CD14-positive monocyte (primary cell): ENCODE data around the gene GRM3. TPM values are rescaled to one million over a fixed set of nuclear protein-coding genes. Genes with fewer than 3 reads are reported as not detected.

ENCODE experiments used
- DNase-seq, 3 donors: peaks; one replicate each; pipeline ENCODE4 v3.0.0-alpha.2; 2011 to 2022
- H2AFZ ChIP-seq: 2 replicates; pipeline ENCODE4 v1.6.0; 2012; ENCODE audit warnings: mild to moderate bottlenecking, low read depth, low read length, inconsistent platforms; ENCODE audit not compliant: insufficient read depth, poor library complexity, severe bottlenecking
- H3K27ac ChIP-seq, 2 donors: 1 replicate in 1 of 2; 2 replicates in 1 of 2; pipeline ENCODE4 v1.5.1; 2012 to 2013; ENCODE audit warnings: low read length in 2 of 2, control low read depth in 1 of 2, inconsistent platforms in 1 of 2, low read depth in 1 of 2, mild to moderate bottlenecking in 1 of 2
- H3K27me3 ChIP-seq, 2 donors: one replicate each; pipeline versions ENCODE4 v1.6.0 to v1.6.1; 2011 to 2013; ENCODE audit warnings: low read length in 2 of 2; ENCODE audit not compliant: control insufficient read depth in 2 of 2, insufficient read depth in 2 of 2
- H3K36me3 ChIP-seq, 2 donors: replicated peaks in 1 of 2; 1 replicate in 1 of 2; 2 replicates in 1 of 2; pipeline versions ENCODE4 v1.5.1 to v1.6.1; 2012 to 2013; ENCODE audit warnings: low read length in 2 of 2, control low read depth in 1 of 2, inconsistent platforms in 1 of 2, mild to moderate bottlenecking in 1 of 2; ENCODE audit not compliant: insufficient read depth in 2 of 2, control insufficient read depth in 1 of 2
- H3K4me1 ChIP-seq, 2 donors: 1 replicate in 1 of 2; 2 replicates in 1 of 2; pipeline versions ENCODE4 v1.5.1 to v1.6.1; 2012 to 2013; ENCODE audit warnings: low read length in 2 of 2, control low read depth in 1 of 2, inconsistent platforms in 1 of 2, mild to moderate bottlenecking in 1 of 2, moderate library complexity in 1 of 2; ENCODE audit not compliant: insufficient read depth in 2 of 2, control insufficient read depth in 1 of 2
- H3K4me2 ChIP-seq: replicated peaks from 2 replicates; pipeline ENCODE3; 2012; ENCODE audit warnings: low read length, moderate library complexity, mild to moderate bottlenecking; ENCODE audit not compliant: poor library complexity, severe bottlenecking; ENCODE audit errors: extremely low read depth
- H3K4me3 ChIP-seq, 3 experiments: fragments of 200-600 bp in 1 of 3; sonication (generic) in 1 of 3; replicated peaks in 1 of 3; 1 replicate in 2 of 3; 2 replicates in 1 of 3; pipeline ENCODE4 v1.5.1; 2011 to 2013; ENCODE audit warnings: low read length in 3 of 3, mild to moderate bottlenecking in 3 of 3, control low read depth in 2 of 3, low read depth in 2 of 3, inconsistent platforms in 1 of 3, moderate library complexity in 1 of 3
- H3K79me2 ChIP-seq: 2 replicates; pipeline ENCODE4 v1.6.0; 2012; ENCODE audit warnings: mild to moderate bottlenecking, control low read depth, inconsistent platforms, low read length, moderate library complexity; ENCODE audit not compliant: insufficient read depth
- H3K9ac ChIP-seq: 2 replicates; pipeline ENCODE4 v1.6.0; 2017; ENCODE audit warnings: low read length, mild to moderate bottlenecking; ENCODE audit not compliant: insufficient read depth, poor library complexity, severe bottlenecking
- H3K9me3 ChIP-seq, 2 donors: replicated peaks in 1 of 2; 1 replicate in 1 of 2; 2 replicates in 1 of 2; pipeline versions ENCODE4 v1.5.1 to v1.6.1; 2012 to 2013; ENCODE audit warnings: low read length in 2 of 2, control low read depth in 1 of 2; ENCODE audit not compliant: control insufficient read depth in 1 of 2, insufficient read depth in 1 of 2
- H4K20me1 ChIP-seq: 2 replicates; pipeline ENCODE4 v1.6.0; 2012; ENCODE audit warnings: mild to moderate bottlenecking, low read length, control low read depth, moderate library complexity; ENCODE audit not compliant: insufficient read depth
- H3K27ac Mint-ChIP-seq, 7 donors: one replicate each; pipeline ENCODE4 v1.8.0; 2020; ENCODE audit warnings: mild to moderate bottlenecking in 7 of 7, mixed read lengths in 7 of 7, moderate library complexity in 6 of 7, inconsistent platforms in 2 of 7
- H3K27me3 Mint-ChIP-seq, 3 donors: one replicate each; pipeline ENCODE4 v1.8.0; 2021 to 2022; ENCODE audit warnings: low read depth in 3 of 3, mild to moderate bottlenecking in 3 of 3, mixed read lengths in 3 of 3, moderate library complexity in 3 of 3, inconsistent platforms in 1 of 3
- H3K36me3 Mint-ChIP-seq, 2 donors: one replicate each; pipeline ENCODE4 v1.8.0; 2020; ENCODE audit warnings: mixed read lengths in 2 of 2, inconsistent platforms in 1 of 2, mild to moderate bottlenecking in 1 of 2
- H3K4me1 Mint-ChIP-seq: one replicate; pipeline ENCODE4 v1.8.0; 2020; ENCODE audit warnings: mild to moderate bottlenecking, mixed read lengths
- H3K4me3 Mint-ChIP-seq, 2 donors: one replicate each; pipeline ENCODE4 v1.8.0; 2020; ENCODE audit warnings: mild to moderate bottlenecking in 2 of 2, mixed read lengths in 2 of 2, moderate library complexity in 1 of 2
- H3K9me3 Mint-ChIP-seq, 7 donors: one replicate each; pipeline ENCODE4 v1.8.0; 2020 to 2022; ENCODE audit warnings: mixed read lengths in 7 of 7, mild to moderate bottlenecking in 6 of 7, moderate library complexity in 6 of 7, inconsistent platforms in 2 of 7
- WGBS: methylation state at CpG from one replicate; pipeline ENCODE4 v1.1.5; 2013; ENCODE audit warnings: missing lambda C conversion rate; ENCODE audit not compliant: insufficient coverage; 5-methylcytosine and 5-hydroxymethylcytosine counted together
- intact Hi-C, 2 donors: fragments of 100-400 bp; cut with micrococcal nuclease; formaldehyde crosslinking; loops; one replicate each; pipeline versions ENCODE4 v1.15.0 to v1.15.1; 2023
- polyA plus RNA-seq, 3 donors: library from polyadenylated mRNA; depleted of rRNA in 1 of 3; unstranded in 2 of 3; stranded (reverse) in 1 of 3; fragments of 300-500 nt in 2 of 3; fragments of >200 nt in 1 of 3; fragmentation: Illumina TruSeq in 2 of 3; gene quantifications; 1 replicate in 2 of 3; 2 replicates in 1 of 3; pipeline ENCODE4 v1.2.3, GENCODE V29; 2012 to 2021
- TF ChIP-seq, protein P1 (sequence below): fragments of 200-600 bp; IDR thresholded peaks from one replicate; pipeline ENCODE4 v1.8.0; 2022; ENCODE audit warnings: antibody characterized with exemption, mild to moderate bottlenecking

Gene GRM3
- polyA plus RNA-seq, 3 donors = not detected

GRCh38 chr7:86748201-86748600 lies 104.5 kb downstream of the GRM3 start:
- TF ChIP-seq, protein P1, sequence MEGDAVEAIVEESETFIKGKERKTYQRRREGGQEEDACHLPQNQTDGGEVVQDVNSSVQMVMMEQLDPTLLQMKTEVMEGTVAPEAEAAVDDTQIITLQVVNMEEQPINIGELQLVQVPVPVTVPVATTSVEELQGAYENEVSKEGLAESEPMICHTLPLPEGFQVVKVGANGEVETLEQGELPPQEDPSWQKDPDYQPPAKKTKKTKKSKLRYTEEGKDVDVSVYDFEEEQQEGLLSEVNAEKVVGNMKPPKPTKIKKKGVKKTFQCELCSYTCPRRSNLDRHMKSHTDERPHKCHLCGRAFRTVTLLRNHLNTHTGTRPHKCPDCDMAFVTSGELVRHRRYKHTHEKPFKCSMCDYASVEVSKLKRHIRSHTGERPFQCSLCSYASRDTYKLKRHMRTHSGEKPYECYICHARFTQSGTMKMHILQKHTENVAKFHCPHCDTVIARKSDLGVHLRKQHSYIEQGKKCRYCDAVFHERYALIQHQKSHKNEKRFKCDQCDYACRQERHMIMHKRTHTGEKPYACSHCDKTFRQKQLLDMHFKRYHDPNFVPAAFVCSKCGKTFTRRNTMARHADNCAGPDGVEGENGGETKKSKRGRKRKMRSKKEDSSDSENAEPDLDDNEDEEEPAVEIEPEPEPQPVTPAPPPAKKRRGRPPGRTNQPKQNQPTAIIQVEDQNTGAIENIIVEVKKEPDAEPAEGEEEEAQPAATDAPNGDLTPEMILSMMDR = no peak
- H3K4me3 ChIP-seq = no peak overlapping the region
- Mint-ChIP-seq H3K27me3 (peaks cover 0 to 2% (median 1%) of the 10 kb centered on the region in 3 donors), H3K4me1 (no peaks in the 10 kb centered on the region), H3K27ac (no peak overlapping the region), H3K9me3 (no peaks in the 10 kb centered on the region), H3K36me3 (no peaks in the 10 kb centered on the region), H3K4me3 (no peak overlapping the region)
- DNase-seq = no peak
- no peaks in the 10 kb centered on the region for H3K9me3 ChIP-seq
- H3K27me3 ChIP-seq = no peaks in the 10 kb centered on the region
- no peaks in the 10 kb centered on the region for H3K4me1 ChIP-seq
- no peaks in the 10 kb centered on the region for H4K20me1 ChIP-seq
- WGBS = no CpG with 5 or more reads among the region's 4 CpGs
- no peak overlapping the region for H3K4me2 ChIP-seq
- no peak overlapping the region for H3K27ac ChIP-seq
- no peak overlapping the region for H2AFZ ChIP-seq
- H3K79me2 ChIP-seq = no peaks in the 10 kb centered on the region
- no peak overlapping the region for H3K9ac ChIP-seq
- intact Hi-C loops = no loop called here
- no peaks in the 10 kb centered on the region for H3K36me3 ChIP-seq

DNA sequence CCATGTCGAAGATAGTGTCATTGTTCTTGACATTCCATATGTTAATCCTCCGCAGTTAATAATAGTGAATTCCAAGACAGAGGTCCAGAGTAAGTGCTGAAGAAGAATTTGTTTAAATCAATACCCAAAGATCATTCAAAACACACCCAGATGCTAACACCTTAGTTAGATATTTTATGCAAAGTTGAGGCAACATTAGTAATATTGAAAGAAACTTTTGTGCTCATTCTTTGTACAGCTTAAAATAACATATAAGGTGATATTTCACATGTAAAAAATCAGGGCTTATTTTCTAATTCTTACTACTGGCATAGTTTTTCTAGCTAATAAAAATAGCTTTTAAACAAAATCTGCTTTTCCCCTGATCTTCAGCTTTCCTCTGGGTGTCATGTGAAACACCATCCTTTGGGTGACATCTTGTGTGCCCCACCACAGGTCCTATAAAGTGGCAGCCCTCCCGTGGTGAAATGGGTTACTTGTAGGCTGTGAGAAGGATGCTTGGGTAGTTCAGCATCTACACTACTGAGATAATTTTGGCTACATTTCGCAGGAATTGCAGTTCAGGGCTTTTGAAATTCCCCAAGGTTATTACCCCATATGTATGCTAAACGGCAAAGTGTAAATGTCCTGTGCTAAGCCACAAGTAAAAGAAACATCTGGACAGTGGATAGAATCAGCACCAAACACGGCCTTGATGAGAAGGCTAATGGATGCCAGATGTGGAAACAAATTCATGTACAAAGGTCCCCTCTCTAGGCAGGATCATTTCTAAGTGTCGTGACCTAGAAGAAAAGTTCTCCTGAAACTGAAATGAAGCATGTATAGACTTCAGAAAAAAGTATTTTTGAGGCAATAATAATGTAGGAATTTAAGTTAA lies 105.4 kb downstream of the GRM3 start:
- H2AFZ ChIP-seq = no peak overlapping the region
- intact Hi-C loops = no loop called here
- 71% methylated on average over 1 of the region's 7 CpGs for WGBS

More for the DNA sequence above, 105.4 kb downstream of the GRM3 start:
- Mint-ChIP-seq H3K36me3 (no peaks in the 10 kb centered on the region), H3K27me3 (peaks cover 0 to 2% (median 1%) of the 10 kb centered on the region in 3 donors), H3K27ac (no peak overlapping the region), H3K4me3 (no peak overlapping the region), H3K9me3 (no peaks in the 10 kb centered on the region), H3K4me1 (no peaks in the 10 kb centered on the region)
- no peaks in the 10 kb centered on the region for H3K27me3 ChIP-seq
- TF ChIP-seq, protein P1 = no peak
- H3K9me3 ChIP-seq = no peaks in the 10 kb centered on the region
- H3K9ac ChIP-seq = no peak overlapping the region
- no peaks in the 10 kb centered on the region for H4K20me1 ChIP-seq
- H3K36me3 ChIP-seq = no peaks in the 10 kb centered on the region
- H3K79me2 ChIP-seq = no peaks in the 10 kb centered on the region
- H3K4me1 ChIP-seq = no peaks in the 10 kb centered on the region
- H3K27ac ChIP-seq = no peak overlapping the region
- no peak overlapping the region for H3K4me3 ChIP-seq
- DNase-seq = no peak
- no peak overlapping the region for H3K4me2 ChIP-seq
